HepG2 (cell line): ENCODE measurements around the gene ZDHHC6. TPM values are rescaled to one million over a fixed set of nuclear protein-coding genes. Genes with fewer than 3 reads are reported as not detected.

Experiments
- AGO2 ChIP-seq: fragments of 200-400 bp; formaldehyde crosslinking; optimal IDR thresholded peaks from 2 replicates; pipeline ENCODE3; 2017; ENCODE audit warnings: mild to moderate bottlenecking, low read depth, low read length, moderate library complexity
- DPF2 ChIP-seq: sonication (generic); formaldehyde crosslinking; IDR thresholded peaks from 2 replicates; pipeline ENCODE4 v1.4.0; 2020; ENCODE audit warnings: mild to moderate bottlenecking, low read depth, missing genetic modification reagents, borderline replicate concordance
- HDAC1 ChIP-seq: sonication (generic); formaldehyde crosslinking; IDR thresholded peaks from 2 replicates; pipeline ENCODE4 v1.5.1; 2020; ENCODE audit warnings: mild to moderate bottlenecking, missing genetic modification reagents
- HHEX ChIP-seq: IDR thresholded peaks from 2 replicates; pipeline ENCODE4 v1.6.1; 2016; ENCODE audit warnings: control low read depth
- JUN ChIP-seq: sonication (generic); formaldehyde crosslinking; IDR thresholded peaks from 2 replicates; pipeline ENCODE4 v1.4.0; 2020; ENCODE audit warnings: mild to moderate bottlenecking, missing genetic modification reagents
- NR2C2 ChIP-seq: sonication (generic); formaldehyde crosslinking; IDR thresholded peaks from 2 replicates; pipeline ENCODE4 v1.4.0; 2020; ENCODE audit warnings: missing genetic modification reagents, mild to moderate bottlenecking, moderate library complexity, borderline replicate concordance
- SCMH1 ChIP-seq: sonication (generic); formaldehyde crosslinking; IDR thresholded peaks from 2 replicates; pipeline ENCODE4 v1.9.0; 2021; ENCODE audit warnings: missing genetic modification reagents, mild to moderate bottlenecking, borderline replicate concordance
- SOX5 ChIP-seq: IDR thresholded peaks from 2 replicates; pipeline ENCODE4 v1.6.1; 2016; ENCODE audit warnings: borderline replicate concordance
- TEAD3 ChIP-seq: optimal IDR thresholded peaks from 2 replicates; pipeline ENCODE3; 2016; ENCODE audit warnings: borderline replicate concordance
- TOPORS ChIP-seq: sonication (generic); formaldehyde crosslinking; IDR thresholded peaks from 2 replicates; pipeline ENCODE4 v1.8.0; 2023; ENCODE audit warnings: mild to moderate bottlenecking, missing genetic modification reagents
- ZNF264 ChIP-seq: sonication (generic); formaldehyde crosslinking; IDR thresholded peaks from 2 replicates; pipeline ENCODE4 v1.4.0; 2020; ENCODE audit warnings: missing genetic modification reagents
- ZNF343 ChIP-seq: sonication (generic); formaldehyde crosslinking; IDR thresholded peaks from 2 replicates; pipeline ENCODE4 v1.4.0; 2020; ENCODE audit warnings: mild to moderate bottlenecking, missing genetic modification reagents
- ZNF44 ChIP-seq: sonication (generic); formaldehyde crosslinking; IDR thresholded peaks from 2 replicates; pipeline ENCODE4 v1.5.1; 2020; ENCODE audit warnings: mild to moderate bottlenecking, missing genetic modification reagents
- ZNF446 ChIP-seq: sonication (generic); formaldehyde crosslinking; IDR thresholded peaks from 2 replicates; pipeline ENCODE4 v1.5.0; 2020; ENCODE audit warnings: mild to moderate bottlenecking, missing genetic modification reagents
- ZNF484 ChIP-seq: sonication (generic); formaldehyde crosslinking; IDR thresholded peaks from 2 replicates; pipeline ENCODE4 v1.5.1; 2020; ENCODE audit warnings: mild to moderate bottlenecking, low read depth, missing genetic modification reagents, borderline replicate concordance
- ZNF850 ChIP-seq: sonication (generic); formaldehyde crosslinking; conservative IDR thresholded peaks from 2 replicates; pipeline ENCODE4 v1.9.0; 2021; ENCODE audit warnings: mild to moderate bottlenecking, missing genetic modification reagents
- ZNF879 ChIP-seq: sonication (generic); formaldehyde crosslinking; IDR thresholded peaks from 2 replicates; pipeline ENCODE4 v1.8.1; 2023; ENCODE audit warnings: missing genetic modification reagents
- polyA plus RNA-seq, 8 experiments: library from polyadenylated mRNA; depleted of rRNA in 3 of 8; stranded (reverse) in 7 of 8; unstranded in 1 of 8; fragments of >200 nt; fragmentation: Illumina TruSeq in 4 of 8; extraction: Trizol in 4 of 8; gene quantifications; 2 replicates each; pipeline versions ENCODE4 v1.2.1 to v1.2.3, GENCODE V29; 2011 to 2016; ENCODE audit warnings: low read depth in 4 of 8, missing spikeins in 1 of 8, mixed read lengths in 1 of 8; ENCODE audit not compliant: insufficient read depth in 1 of 8
- total RNA-seq, 5 experiments: library from RNA; depleted of rRNA; stranded (reverse); fragments of >200 nt; fragmentation: Illumina TruSeq; extraction: Trizol; gene quantifications; 2 replicates each; pipeline ENCODE4 v1.2.3, GENCODE V29; 2016; ENCODE audit warnings: low read depth in 1 of 5
- TF ChIP-seq, protein P1 (sequence below): sonication (generic); formaldehyde crosslinking; IDR thresholded peaks from 2 replicates; pipeline ENCODE4 v1.8.0; 2023; ENCODE audit warnings: mild to moderate bottlenecking, missing genetic modification reagents
- TF ChIP-seq, protein P2 (sequence below): sonication (generic); formaldehyde crosslinking; IDR thresholded peaks from 2 replicates; pipeline ENCODE4 v1.8.1; 2022; ENCODE audit warnings: mild to moderate bottlenecking, missing genetic modification reagents
- TF ChIP-seq, protein P3 (sequence below): sonication (generic); IDR thresholded peaks from 2 replicates; pipeline ENCODE4 v1.6.1; 2016; ENCODE audit warnings: low read depth, borderline replicate concordance
- TF ChIP-seq, protein P4 (sequence below): sonication (generic); formaldehyde crosslinking; IDR thresholded peaks from 2 replicates; pipeline ENCODE4 v1.9.0; 2021; ENCODE audit warnings: missing genetic modification reagents, mild to moderate bottlenecking, borderline replicate concordance
- TF ChIP-seq, protein P5 (sequence below): sonication (generic); formaldehyde crosslinking; IDR thresholded peaks from 2 replicates; pipeline ENCODE4 v1.4.0; 2020; ENCODE audit warnings: missing genetic modification reagents

ZDHHC6 gene
- total and polyA plus RNA-seq, 2 of the 13 experiments (the other 11 are each of a cell fraction or from before 2014, with no cell fraction given) = 20.9 to 49.4 TPM

DNA sequence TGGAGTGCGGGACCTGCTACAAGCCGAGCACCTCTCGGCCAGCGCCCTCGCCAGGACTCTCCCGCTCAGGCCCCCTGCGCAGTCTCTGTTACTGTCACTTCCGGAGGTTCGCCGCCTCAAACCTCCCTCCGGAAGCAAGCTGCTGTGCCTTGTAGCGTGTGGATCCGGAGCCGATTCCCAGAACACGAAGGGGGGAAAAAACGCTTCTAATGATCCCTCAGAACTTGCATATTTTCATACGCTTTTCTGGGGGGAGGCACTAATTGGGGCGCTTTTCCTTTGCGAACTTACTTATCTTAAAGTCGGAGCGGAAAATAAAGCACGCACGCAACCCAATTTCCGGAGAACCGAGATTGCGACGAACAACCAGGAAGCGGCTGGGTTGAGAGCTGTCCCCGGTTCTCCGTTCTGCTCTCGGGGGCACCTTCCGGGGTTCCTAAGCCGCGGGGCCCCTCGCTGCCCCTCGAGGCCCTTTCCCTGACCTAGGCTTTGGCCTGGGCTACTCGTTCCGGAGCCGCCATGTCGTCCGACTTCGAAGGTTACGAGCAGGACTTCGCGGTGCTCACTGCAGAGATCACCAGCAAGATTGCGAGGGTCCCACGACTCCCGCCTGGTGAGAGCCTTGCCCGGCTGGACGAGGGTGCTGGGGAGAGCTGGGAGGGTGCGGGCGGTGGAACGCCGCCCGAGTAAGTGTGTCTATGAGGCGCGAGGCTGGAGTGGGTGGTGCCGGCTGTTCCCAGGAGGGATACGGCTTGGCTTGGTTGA lies at the start of gene ZDHHC6, which contains the start of gene VTI1A (continued):
- TF ChIP-seq, protein P1, sequence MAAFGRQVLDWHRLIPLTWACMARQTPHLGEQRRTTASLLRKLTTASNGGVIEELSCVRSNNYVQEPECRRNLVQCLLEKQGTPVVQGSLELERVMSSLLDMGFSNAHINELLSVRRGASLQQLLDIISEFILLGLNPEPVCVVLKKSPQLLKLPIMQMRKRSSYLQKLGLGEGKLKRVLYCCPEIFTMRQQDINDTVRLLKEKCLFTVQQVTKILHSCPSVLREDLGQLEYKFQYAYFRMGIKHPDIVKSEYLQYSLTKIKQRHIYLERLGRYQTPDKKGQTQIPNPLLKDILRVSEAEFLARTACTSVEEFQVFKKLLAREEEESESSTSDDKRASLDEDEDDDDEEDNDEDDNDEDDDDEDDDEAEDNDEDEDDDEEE (CRISPR knock-in tag) = no peak
- TF ChIP-seq AGO2 (peak; percentile 38), NR2C2 (CRISPR knock-in tag) (peak; percentile 82), JUN (CRISPR knock-in tag) (no peak), SCMH1 (CRISPR knock-in tag) (no peak), HDAC1 (CRISPR knock-in tag) (peak; percentile 96), HHEX (CRISPR knock-in tag) (no peak), ZNF879 (CRISPR knock-in tag) (0 out of 2 replicates have a peak, but pooled peaks have one; percentile 23), ZNF264 (CRISPR knock-in tag) (no peak), ZNF44 (CRISPR knock-in tag) (no peak), DPF2 (CRISPR knock-in tag) (no peak), TOPORS (CRISPR knock-in tag) (0 out of 2 replicates have a peak, but pooled peaks have one; percentile 65), ZNF343 (CRISPR knock-in tag) (peak; percentile 95), ZNF446 (CRISPR knock-in tag) (no peak), ZNF850 (peak; percentile 86; the same call in 1 of the 2 replicates), SOX5 (no peak), TEAD3 (CRISPR knock-in tag) (no peak), ZNF484 (CRISPR knock-in tag) (no peak)
- TF ChIP-seq, protein P2, sequence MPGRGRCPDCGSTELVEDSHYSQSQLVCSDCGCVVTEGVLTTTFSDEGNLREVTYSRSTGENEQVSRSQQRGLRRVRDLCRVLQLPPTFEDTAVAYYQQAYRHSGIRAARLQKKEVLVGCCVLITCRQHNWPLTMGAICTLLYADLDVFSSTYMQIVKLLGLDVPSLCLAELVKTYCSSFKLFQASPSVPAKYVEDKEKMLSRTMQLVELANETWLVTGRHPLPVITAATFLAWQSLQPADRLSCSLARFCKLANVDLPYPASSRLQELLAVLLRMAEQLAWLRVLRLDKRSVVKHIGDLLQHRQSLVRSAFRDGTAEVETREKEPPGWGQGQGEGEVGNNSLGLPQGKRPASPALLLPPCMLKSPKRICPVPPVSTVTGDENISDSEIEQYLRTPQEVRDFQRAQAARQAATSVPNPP (CRISPR knock-in tag) = 0 out of 2 replicates have a peak, but pooled peaks have one; percentile 38
- TF ChIP-seq, protein P3, sequence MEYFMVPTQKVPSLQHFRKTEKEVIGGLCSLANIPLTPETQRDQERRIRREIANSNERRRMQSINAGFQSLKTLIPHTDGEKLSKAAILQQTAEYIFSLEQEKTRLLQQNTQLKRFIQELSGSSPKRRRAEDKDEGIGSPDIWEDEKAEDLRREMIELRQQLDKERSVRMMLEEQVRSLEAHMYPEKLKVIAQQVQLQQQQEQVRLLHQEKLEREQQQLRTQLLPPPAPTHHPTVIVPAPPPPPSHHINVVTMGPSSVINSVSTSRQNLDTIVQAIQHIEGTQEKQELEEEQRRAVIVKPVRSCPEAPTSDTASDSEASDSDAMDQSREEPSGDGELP = peak; percentile 59; the same call in 1 of the 2 replicates
- TF ChIP-seq, protein P4, sequence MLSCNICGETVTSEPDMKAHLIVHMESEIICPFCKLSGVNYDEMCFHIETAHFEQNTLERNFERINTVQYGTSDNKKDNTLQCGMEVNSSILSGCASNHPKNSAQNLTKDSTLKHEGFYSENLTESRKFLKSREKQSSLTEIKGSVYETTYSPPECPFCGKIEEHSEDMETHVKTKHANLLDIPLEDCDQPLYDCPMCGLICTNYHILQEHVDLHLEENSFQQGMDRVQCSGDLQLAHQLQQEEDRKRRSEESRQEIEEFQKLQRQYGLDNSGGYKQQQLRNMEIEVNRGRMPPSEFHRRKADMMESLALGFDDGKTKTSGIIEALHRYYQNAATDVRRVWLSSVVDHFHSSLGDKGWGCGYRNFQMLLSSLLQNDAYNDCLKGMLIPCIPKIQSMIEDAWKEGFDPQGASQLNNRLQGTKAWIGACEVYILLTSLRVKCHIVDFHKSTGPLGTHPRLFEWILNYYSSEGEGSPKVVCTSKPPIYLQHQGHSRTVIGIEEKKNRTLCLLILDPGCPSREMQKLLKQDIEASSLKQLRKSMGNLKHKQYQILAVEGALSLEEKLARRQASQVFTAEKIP (CRISPR knock-in tag) = no peak
- TF ChIP-seq, protein P5, sequence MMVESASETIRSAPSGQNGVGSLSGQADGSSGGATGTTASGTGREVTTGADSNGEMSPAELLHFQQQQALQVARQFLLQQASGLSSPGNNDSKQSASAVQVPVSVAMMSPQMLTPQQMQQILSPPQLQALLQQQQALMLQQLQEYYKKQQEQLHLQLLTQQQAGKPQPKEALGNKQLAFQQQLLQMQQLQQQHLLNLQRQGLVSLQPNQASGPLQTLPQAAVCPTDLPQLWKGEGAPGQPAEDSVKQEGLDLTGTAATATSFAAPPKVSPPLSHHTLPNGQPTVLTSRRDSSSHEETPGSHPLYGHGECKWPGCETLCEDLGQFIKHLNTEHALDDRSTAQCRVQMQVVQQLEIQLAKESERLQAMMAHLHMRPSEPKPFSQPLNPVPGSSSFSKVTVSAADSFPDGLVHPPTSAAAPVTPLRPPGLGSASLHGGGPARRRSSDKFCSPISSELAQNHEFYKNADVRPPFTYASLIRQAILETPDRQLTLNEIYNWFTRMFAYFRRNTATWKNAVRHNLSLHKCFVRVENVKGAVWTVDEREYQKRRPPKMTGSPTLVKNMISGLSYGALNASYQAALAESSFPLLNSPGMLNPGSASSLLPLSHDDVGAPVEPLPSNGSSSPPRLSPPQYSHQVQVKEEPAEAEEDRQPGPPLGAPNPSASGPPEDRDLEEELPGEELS (CRISPR knock-in tag) = no peak
